Gastrocnemius medialis (tissue), 4 donors: Measurements from ENCODE around the gene CCDC183.

Experiments
- POLR2A ChIP-seq, 2 donors: fragments of 450-650 bp; IDR thresholded peaks; one replicate each; pipeline ENCODE4 v1.6.1; 2017; ENCODE audit warnings: antibody characterized with exemption in 2 of 2, mild to moderate bottlenecking in 2 of 2, moderate library complexity in 2 of 2
- TF ChIP-seq, protein P1 (sequence below), 5 experiments: fragments of 450-650 bp in 3 of 5; fragments of 200-600 bp in 2 of 5; sonication (generic) in 2 of 5; IDR thresholded peaks in 4 of 5; conservative IDR thresholded peaks in 1 of 5; 1 replicate in 4 of 5; 2 replicates in 1 of 5; pipeline ENCODE4 v1.5.1; 2016 to 2019; ENCODE audit warnings: antibody characterized with exemption in 5 of 5, mild to moderate bottlenecking in 3 of 5, moderate library complexity in 3 of 5

GRCh38 chr9:136762915-136763648, 33.1 kb upstream of the CCDC183 start:
- TF ChIP-seq, protein P1, sequence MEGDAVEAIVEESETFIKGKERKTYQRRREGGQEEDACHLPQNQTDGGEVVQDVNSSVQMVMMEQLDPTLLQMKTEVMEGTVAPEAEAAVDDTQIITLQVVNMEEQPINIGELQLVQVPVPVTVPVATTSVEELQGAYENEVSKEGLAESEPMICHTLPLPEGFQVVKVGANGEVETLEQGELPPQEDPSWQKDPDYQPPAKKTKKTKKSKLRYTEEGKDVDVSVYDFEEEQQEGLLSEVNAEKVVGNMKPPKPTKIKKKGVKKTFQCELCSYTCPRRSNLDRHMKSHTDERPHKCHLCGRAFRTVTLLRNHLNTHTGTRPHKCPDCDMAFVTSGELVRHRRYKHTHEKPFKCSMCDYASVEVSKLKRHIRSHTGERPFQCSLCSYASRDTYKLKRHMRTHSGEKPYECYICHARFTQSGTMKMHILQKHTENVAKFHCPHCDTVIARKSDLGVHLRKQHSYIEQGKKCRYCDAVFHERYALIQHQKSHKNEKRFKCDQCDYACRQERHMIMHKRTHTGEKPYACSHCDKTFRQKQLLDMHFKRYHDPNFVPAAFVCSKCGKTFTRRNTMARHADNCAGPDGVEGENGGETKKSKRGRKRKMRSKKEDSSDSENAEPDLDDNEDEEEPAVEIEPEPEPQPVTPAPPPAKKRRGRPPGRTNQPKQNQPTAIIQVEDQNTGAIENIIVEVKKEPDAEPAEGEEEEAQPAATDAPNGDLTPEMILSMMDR (IDR thresholded peaks at IDR 0.05 in 4 of 5, conservative IDR thresholded peaks at IDR 0.05 in 1 of 5), result no peak
- no peak for TF ChIP-seq POLR2A (IDR thresholded peaks at IDR 0.05)
